CD4-positive, alpha-beta T cell treated with Interleukin-17A for 1 hour (primary cell): ENCODE results near the gene BICC1.

Experiments used
- DNase-seq: peaks from one replicate; pipeline ENCODE4 v3.0.0-alpha.2; 2020

BICC1 gene

GRCh38 chr10:58796242-58796641 is 283.6 kb downstream of the BICC1 start:
- no peak for DNase-seq

DNA sequence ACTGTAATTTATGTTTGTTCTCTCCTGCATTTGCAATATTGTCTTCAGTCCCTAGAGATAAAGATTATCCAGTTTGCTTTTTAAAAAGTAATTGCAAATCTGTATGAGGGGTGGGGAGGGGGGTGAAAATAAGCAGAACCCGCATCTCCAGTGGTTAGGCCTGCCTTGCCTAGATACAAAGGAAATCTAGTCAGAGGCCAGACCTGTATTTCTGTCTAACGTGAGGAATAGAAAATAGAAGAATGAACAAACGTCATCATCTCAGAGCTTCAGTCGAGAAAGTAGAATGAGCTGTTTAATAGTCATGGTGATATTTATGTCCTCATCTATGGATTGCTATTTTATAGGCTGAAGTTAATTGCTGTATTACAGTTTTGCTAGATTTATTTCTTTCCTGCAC is 284.2 kb downstream of the BICC1 start:
- DNase-seq = no peak

GRCh38 chr10:58797356-58797755 is 284.7 kb downstream of the BICC1 start:
- no peak for DNase-seq

DNA sequence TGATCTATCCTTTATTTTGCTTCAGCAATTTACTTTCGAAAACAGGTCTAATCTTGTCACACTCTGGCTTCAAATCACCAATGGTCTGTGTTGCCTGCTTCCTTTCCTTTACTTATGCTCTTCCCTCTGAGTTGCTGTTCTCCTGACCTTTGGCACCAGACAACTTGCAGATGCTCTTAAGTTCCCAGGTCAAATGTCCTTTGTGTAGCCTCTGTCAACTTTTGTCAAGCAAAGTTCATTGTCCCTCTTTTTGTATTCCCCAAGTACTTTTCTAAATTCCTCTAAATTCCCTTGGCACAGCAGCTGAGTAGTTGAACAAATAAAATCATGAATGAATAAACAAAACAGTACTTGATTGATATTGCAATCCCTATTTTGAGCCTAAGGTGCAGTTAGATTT is 289.4 kb downstream of the BICC1 start:
- DNase-seq = no peak

DNA sequence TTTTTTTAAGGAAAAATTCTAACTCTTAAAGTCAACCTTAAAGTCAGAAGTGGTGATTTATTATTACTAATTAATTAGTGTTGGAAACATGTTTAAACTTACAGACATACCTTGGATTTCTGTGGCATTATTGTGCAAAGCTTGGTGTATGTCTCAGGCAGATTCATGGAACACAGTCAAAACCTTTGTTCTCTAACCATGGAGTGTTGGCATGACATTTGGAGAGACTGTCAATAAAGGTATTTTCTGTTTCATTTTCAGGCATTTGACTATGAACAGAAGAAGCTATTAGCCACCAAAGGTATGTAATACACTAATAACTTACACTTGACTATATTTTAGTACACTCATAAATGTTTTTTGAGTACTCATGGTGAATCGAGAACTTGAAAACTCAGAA is 293.7 kb downstream of the BICC1 start:
- no peak for DNase-seq

GRCh38 chr10:58806970-58807628 is 294.4 kb downstream of the BICC1 start:
- no peak for DNase-seq

DNA sequence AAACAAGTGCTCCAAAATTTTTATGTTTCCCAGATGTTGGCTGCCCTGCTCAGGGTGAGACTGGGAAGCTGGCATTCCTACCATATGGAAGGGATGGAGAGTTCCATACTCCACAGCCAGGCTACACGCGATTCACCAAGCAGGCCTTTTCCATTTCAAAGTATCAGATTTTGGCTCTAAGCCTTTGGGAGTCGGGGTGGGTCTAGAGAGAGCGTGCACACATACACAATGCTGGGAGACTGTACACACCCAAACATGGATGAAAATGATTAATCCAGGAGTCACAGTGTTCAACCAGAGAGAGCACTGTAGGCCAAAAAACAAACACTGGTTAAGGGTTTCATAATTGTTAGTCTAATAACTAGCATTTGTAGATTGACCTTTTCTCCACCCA is 295.0 kb downstream of the BICC1 start:
- DNase-seq = no peak

- DNase-seq = no peak
Measured at GRCh38 chr10:58810751-58811150, 298.1 kb downstream of the BICC1 start.

DNA sequence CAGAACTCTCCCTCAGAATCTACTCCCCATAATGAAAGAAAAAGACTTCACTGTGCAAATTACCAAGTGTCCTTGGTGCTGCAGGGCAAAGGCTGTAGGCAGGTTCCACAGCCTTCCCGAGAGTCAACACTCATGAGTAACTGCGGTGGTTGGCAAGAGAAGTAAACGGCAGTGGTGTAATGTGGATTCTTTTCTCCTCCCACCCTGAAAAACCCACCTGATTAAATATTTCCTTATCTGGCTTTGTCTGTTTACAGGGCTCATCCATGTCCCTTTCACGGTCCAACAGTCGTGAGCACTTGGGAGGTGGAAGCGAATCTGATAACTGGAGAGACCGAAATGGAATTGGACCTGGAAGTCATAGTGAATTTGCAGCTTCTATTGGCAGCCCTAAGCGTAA is 300.9 kb downstream of the BICC1 start:
- DNase-seq = no peak

DNA sequence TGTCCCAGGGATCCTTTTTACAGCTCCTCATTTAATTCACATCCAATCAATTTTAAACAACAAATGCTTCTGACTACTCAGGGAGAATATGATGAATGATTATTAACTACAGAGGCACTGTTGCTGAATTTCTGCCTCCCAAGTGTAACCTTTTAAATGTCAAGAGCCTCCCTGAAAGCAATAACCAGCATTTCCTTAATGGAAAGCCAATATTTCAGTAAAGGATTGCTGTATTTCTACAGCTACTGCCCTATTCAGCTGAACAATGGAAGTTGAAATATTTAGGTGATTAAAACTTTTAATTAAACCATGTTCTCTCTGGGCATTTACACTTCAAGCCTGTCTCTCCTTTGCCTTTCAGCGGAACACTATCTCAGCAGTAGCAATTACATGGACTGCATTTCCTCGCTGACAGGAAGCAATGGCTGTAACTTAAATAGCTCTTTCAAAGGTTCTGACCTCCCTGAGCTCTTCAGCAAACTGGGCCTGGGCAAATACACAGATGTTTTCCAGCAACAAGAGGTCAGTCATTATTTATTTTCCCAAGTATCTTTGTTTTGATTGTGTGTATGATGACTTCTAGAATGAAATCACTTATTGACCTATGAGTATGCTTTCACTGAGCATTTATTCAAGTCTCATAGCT is 304.7 kb downstream of the BICC1 start:
- DNase-seq = no peak

GRCh38 chr10:58818900-58819299 is 306.2 kb downstream of the BICC1 start:
- no peak for DNase-seq

- no peak for DNase-seq
Measured at GRCh38 chr10:58820386-58820785, 307.7 kb downstream of the BICC1 start.

DNA sequence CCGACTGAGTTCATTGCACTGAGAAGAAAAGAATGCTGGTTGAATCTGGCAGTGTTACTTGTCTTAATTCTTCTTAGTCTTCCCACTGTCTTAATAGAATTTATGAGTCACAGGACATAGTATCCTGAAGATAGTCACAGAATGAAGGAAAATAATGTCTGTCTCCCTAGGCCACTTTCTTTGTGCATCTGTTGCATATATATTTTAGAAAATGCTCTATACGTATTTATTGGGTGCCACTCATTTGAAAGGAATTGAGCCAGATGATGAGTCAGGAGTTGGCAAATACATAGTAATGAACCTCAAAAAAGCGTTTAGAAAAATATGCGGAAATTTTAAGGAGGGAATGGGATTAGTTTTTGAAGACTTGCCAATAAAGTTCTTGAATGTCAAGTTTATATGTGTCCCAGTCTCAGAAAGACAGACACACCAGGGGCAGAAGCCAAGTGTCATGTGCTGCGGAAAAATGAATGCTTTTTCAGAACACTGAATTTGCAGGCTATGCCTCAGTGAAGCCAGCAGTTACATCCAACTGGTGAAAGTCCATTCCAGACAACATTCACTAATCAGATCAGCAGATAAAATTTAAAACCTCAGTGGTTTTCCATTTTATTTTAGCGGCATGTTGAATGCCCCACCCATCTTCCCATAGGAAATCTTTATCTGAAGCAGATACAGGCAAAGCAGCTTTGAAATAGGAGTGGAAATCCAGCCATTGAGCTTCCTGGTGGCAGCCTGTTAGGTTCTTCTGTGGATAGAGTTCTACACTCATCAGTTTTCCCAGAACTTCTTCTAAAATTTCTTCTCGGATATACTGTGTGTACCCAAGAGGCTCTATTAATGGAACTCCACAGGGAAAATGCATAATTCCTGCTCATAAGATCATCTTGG is 308.4 kb downstream of the BICC1 start:
- DNase-seq = no peak

DNA sequence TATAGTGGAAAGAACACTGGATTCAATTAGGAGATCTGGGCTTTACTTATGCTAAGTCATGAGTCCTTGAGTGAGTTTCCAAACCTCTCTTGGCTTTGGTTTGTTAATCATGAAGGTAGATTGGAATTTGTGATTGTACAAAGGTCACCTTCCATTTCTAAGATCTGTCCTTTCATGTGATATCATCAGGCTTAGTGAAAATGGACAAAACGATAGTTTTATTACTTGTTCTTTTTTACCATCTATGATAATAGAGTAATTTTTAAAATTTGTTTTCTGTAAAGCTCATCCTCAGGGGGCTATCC is 309.0 kb downstream of the BICC1 start:
- no peak for DNase-seq

- no peak for DNase-seq
Measured at GRCh38 chr10:58823983-58824382, 311.3 kb downstream of the BICC1 start.

DNA sequence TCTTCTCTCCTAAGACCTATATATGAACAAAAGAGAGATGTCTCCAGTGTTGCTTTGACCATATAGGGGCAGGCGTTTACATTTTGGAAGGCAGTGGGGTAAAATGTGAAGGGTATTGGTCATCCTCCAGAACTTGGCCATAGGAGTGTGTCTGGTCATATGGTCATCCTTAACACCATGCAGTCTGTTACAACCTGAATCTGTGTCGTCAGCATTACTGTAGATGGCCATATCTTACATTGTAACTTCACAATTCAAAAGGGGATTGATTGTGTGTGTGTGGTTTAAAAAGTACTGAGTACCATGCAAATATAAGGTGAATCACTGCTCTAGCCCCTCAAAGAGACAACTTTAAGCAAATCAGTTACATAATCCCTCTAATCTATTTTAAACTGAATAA is 311.7 kb downstream of the BICC1 start:
- DNase-seq = no peak

- DNase-seq = no peak
Measured at GRCh38 chr10:58826694-58827093, 314.0 kb downstream of the BICC1 start.

DNA sequence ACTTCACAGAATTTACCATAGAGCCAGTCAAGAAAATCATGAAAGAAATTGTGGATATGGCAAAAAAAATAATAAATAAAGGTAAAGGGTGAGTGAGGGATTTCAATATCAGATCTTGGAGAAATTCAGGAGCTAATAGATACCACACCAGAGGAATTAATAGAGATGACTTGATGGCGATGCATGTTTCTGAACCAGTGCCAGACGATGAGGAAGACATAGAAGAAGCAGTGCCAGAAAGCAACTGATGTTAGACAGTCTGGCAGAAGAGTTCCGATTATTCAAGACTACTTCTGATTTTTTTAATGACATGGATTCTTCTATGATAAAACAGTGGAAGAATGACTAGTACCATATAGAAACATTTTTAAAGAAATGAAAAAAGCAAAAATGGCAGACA is 314.7 kb downstream of the BICC1 start:
- no peak for DNase-seq

GRCh38 chr10:58829839-58830238 is 317.2 kb downstream of the BICC1 start:
- DNase-seq = no peak

DNA sequence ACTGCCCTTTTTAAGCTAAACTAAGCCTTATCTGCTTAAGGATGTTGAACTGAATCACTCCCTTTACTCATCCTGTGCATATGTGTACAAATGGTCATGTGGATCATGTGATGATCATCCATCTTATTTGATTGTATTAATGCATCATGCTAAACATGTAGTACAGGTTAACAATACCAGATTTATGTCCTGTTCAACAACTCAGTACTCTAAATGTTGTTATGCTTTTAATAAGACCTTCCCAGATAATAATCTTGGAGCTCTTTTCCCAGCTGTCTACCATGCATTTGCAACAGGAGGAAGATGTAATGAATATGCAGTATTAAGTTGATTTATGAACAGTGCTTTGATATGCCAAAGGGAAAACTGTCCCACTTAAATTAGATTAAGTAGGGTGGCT is 318.0 kb downstream of the BICC1 start:
- no peak for DNase-seq

DNA sequence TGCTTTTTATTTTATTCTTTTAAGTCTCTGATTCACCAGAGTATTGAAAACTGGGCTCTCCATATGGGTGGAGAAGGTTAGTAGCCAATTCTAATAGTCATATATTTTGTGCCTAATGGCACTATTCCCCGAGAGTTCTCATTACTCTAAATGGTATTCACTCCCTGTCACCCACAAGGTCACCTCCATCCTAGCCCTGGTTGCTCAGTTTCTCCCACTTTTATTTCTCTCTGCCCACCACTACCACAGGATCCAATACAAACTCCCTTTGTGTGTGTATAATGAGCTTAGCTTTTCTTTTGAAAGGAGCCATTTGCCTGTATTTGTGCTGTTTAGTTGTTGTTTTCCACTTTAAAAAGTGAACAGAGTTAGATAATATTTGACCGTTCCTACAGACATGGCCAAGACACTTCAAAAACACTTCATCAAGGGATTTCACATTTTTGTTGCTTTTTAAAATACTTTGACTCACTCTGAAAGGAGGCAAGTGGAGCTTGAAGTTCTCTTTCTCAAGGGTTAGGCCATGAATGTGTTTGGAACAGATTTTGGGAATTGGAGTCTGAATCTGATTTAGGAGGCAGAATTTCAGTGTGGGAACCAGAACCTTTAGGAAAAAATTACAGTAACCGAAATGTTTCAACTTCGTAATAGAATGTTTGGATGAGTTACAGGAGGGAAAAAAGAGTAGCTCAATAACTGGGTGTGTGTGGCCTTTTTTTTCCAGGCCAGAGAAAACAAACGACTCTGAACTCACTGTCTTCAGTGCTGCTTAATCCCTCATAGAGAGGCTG is 321.3 kb downstream of the BICC1 start:
- DNase-seq = no peak

DNA sequence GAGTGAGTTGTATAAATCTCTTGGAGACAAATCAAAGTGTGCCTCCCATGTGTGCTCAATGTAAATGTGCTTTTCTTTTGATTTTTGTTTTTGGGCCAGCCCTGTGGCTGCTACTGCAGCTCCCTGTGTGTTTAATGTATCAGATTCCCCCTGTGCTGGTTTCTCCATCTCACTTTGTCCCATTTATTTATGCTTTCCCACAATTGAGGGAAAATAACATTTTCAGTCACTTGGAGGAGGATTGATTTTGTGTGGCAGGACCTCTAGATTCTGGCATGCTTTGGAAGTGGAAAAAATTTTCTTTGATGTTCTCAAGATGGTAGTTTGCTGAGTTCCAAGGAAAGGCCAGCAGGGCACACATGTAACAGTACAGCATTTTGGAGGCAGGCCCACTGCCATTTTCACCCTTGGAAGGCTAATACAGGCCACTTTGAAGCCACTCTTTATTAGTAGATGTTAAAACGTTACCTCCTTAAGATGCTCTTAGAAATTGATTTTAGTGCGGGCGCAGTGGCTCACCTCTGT is 323.6 kb downstream of the BICC1 start:
- no peak for DNase-seq

GRCh38 chr10:58836991-58837575 is 324.4 kb downstream of the BICC1 start:
- DNase-seq = no peak
